Activated naive CD4-positive, alpha-beta T cell treated with anti-CD3 and anti-CD28 coated beads, Interleukin-2, amount 50 U/mL, for 72 hours (primary cell): ENCODE results near the gene LIPG. TPM values are rescaled to one million over a fixed set of nuclear protein-coding genes. Genes with fewer than 3 reads are reported as not detected.

Experiments used
- ATAC-seq, 2 donors: fragments of 150-1000 bp; cut with Tn5 transposase; 2 replicates each; pipeline ENCODE4 v1.10.0; 2021; ENCODE audit warnings: mild to moderate bottlenecking in 2 of 2, moderate library complexity in 2 of 2
- DNase-seq, 2 donors: peaks; one replicate each; pipeline ENCODE4 v3.0.0; 2021 to 2022; ENCODE audit warnings: low spot score in 2 of 2
- H3K27ac Mint-ChIP-seq, 2 donors: one replicate each; pipeline ENCODE4 v1.8.0; 2022; ENCODE audit warnings: mild to moderate bottlenecking in 2 of 2, mixed read lengths in 2 of 2
- H3K36me3 Mint-ChIP-seq, 2 donors: one replicate each; pipeline ENCODE4 v1.8.0; 2022; ENCODE audit warnings: mixed read lengths in 2 of 2
- H3K9me3 Mint-ChIP-seq, 2 donors: one replicate each; pipeline ENCODE4 v1.8.0; 2022; ENCODE audit warnings: mixed read lengths in 2 of 2
- total RNA-seq, 2 donors: library from RNA; stranded (reverse); gene quantifications; one replicate each; pipeline ENCODE4 v1.2.3, GENCODE V29; 2022

LIPG gene
- total RNA-seq, 2 donors from 2014 or later = 0.11 to 0.60 TPM

DNA sequence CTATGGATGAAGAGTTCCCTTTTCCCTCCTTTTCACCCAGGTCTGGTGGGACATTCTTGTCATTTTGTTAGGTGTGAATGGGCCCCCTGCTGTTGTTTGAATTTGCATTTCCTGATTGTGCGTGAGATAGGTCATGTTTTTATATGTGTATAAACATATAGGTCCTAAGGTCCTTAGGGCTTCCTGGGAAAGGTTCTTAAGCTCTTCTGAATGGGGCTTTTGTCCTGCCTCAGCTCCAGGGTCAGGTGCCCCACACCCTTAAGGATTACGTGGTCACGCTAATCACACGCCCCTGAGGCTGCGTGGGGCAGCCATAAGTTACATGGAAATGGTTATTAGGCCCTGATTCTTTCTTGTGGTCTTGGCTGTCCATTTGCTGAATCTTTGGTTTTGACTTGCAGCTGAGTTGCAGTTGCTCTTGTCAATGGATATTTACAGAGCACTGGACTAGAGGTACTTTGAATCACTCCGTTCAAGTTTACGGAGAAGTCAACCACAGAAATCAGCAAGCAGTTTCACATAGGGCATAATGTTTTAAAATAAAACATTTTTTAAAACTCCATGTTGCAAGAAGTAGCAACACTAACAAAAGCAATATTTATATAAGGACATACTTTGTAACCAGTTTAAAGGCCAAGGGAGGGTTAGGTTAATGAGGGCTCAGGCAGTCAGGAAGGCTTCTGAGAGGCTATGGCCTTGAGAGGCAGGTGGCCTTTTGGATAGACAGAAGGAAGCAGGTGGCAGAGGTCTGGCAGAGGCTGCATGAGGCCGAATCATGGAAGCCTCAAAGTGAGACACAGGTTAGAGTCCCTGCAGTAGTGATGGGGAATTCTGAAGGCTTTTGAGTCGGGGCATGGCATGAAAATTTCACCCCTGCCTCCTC, 24.2 kb downstream of the LIPG start:
- H3K27ac Mint-ChIP-seq = no peak overlapping the region
- H3K9me3 Mint-ChIP-seq = no peaks in the 10 kb centered on the region
- no peak for ATAC-seq

DNA sequence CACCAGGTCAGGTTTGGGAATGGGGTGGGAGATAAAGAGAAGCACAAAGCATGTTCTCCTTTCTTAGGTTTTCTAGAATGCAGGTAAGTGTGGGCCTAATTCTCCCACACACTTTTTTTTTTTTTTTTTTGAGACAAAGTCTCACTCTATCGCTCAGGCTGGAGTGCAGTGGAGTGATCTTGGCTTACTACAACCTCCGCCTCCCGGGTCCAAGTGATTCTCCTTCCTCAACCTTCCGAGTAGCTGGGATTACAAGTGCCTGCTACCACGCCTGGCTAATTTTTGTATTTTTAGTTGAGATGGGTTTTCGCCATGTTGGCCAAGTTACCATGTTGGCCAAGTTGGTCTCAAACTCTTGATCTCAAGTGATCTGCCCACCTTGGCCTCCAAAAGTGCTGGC, 26.3 kb downstream of the LIPG start:
- no peak for ATAC-seq
- H3K9me3 Mint-ChIP-seq = no peaks in the 10 kb centered on the region

More for the DNA sequence above, 24.2 kb downstream of the LIPG start:
- no peak for DNase-seq
- no peaks in the 10 kb centered on the region for H3K36me3 Mint-ChIP-seq

DNA sequence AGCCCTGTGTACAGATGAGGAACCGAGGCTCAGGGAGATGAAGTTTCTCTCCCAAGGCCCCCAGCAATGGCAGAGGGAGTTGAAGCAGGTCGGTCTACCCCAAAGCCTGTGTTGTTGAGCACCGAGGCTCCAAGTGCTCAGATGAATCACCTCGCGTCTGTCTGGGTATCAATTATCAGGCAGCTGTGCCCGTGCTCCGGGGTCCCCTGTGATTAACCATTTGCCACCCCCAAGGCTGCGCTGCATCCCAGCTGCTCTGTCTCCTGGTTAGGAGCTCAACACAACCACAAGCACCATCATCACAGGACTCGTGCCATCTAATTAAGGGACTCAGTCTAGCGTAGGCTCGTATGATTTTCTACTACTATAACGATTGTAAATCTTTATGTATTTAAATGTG, 27.1 kb downstream of the LIPG start:
- Mint-ChIP-seq H3K27ac (no peak overlapping the region), H3K36me3 (no peaks in the 10 kb centered on the region), H3K9me3 (no peaks in the 10 kb centered on the region)
- DNase-seq = no peak
- ATAC-seq = no peak

More for the DNA sequence above, 26.3 kb downstream of the LIPG start:
- Mint-ChIP-seq H3K36me3 (no peaks in the 10 kb centered on the region), H3K27ac (no peak overlapping the region)
- no peak for DNase-seq

DNA sequence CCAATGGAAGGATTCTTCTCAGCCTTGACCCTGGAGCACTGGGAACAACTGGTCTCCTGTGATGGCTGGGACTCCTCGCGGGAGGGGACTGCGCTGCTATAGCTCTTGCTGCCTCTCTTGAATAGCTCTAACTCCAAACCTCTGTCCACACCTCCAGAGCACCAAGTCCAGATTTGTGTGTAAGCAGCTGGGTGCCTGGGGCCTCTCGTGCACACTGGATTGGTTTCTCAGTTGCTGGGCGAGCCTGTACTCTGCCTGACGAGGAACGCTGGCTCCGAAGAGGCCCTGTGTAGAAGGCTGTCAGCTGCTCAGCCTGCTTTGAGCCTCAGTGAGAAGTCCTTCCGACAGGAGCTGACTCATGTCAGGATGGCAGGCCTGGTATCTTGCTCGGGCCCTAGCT, 28.8 kb downstream of the LIPG start:
- no peaks in the 10 kb centered on the region for H3K36me3 Mint-ChIP-seq
- no peaks in the 10 kb centered on the region for H3K9me3 Mint-ChIP-seq
- DNase-seq = no peak
- ATAC-seq = no peak
- H3K27ac Mint-ChIP-seq = no peak overlapping the region

DNA sequence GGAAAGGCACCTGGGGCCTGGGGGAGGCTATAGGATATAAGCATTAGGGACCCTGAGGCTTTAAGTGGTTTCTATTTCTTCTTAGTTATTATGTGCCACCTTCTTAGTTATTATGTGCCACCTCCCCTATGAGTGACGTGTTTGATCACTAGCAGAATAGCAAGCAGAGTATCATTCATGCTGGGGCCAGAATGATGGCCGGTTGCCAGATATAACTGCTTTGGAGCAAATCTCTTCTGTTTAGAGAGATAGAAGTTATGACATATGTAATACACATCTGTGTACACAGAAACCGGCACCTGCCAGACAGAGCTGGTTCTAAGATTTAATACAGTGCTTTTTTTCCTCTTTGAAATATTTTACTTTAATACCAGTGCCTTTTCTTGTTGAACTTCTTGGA, 29.4 kb downstream of the LIPG start:
- H3K9me3 Mint-ChIP-seq = no peaks in the 10 kb centered on the region
- DNase-seq (no peak), ATAC-seq (no peak)
- H3K36me3 Mint-ChIP-seq = no peaks in the 10 kb centered on the region
- H3K27ac Mint-ChIP-seq = no peak overlapping the region

DNA sequence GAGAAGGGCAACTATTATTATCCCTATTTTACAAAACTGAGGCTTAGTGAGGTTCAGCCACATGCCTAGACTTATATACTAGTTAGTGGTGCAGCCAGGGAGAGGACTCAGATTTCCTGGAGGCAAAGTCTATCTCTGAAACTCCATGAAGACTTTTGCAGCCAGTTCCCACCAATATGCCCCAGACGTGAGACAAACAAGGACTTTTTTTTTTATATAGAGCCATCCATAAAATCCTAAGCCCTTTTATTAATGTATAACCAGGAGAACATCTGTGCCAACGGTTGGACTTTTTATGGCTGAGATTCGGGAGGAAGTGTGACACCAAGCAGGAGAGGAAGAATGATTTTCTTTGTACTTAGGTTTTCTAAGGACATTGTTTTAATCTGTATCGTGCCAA, 29.9 kb downstream of the LIPG start:
- Mint-ChIP-seq H3K36me3 (no peaks in the 10 kb centered on the region), H3K9me3 (no peaks in the 10 kb centered on the region), H3K27ac (no peak overlapping the region)
- DNase-seq = no peak
- no peak for ATAC-seq

DNA sequence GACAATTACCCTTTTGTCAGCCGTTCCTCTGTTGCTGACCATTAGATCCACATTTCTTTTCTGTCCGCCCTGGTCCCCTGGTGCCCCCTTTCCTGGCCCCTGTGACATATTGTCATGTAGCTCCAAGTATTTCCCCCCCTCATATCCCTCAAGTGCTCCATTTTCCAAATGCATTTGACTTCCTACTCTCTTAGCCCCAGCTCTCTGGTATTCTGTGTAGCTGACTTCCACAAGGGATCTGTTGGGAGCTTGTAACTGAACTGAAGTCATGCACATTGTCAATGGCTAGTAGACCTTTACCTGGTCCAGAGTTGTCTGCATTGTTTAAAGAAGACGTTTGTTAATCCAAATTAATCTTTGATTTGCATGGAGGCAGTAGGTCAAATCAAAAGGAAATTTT, 34.8 kb downstream of the LIPG start:
- H3K36me3 Mint-ChIP-seq = no peaks in the 10 kb centered on the region
- H3K9me3 Mint-ChIP-seq = peaks cover 0 to 4% of the 10 kb centered on the region in 2 donors

DNA sequence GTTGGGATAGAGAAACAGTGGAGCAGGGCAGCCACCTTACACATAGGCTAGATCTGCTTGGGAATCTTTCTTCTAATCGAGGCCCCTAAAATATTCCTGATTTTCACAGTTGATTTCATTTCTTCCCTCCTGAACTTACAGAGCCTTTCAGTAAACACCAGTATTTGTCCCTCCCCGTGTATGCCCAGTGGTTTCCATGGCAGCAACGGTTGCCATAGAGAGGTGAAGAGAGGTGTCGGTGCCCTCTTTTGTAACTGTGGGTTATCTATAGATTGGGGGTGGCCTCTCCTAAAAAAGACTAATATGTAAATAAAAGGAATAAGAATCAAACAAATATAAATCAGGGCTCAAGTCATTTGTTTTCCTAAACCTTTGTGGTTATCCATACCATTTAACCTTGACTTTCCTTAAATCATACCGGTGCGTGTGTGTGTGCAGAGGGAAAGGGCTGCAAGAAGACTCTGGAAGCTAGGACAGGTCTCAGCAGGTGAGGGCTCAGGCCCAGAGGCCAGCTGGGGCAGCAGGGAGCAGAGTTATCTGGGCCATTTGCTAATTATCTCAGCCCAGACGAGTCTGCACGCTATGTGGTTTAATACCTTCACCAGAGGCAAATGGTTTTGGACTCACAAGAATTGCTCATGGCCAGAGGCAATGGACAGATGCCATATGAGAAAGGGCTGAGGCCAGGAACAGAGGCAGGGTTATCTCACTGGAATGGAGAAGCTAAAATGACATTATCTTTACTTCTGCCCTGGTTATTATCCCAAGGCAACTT, 35.5 kb downstream of the LIPG start:
- H3K9me3 Mint-ChIP-seq = peaks cover 0 to 4% of the 10 kb centered on the region in 2 donors
- DNase-seq = no peak
- no peaks in the 10 kb centered on the region for H3K36me3 Mint-ChIP-seq
- H3K27ac Mint-ChIP-seq = no peak overlapping the region
- ATAC-seq = no peak

More for the DNA sequence above, 34.8 kb downstream of the LIPG start:
- no peak for ATAC-seq
- no peak for DNase-seq
- peak overlapping the region in 1 of 2 donors; percentile 83 for H3K27ac Mint-ChIP-seq

DNA sequence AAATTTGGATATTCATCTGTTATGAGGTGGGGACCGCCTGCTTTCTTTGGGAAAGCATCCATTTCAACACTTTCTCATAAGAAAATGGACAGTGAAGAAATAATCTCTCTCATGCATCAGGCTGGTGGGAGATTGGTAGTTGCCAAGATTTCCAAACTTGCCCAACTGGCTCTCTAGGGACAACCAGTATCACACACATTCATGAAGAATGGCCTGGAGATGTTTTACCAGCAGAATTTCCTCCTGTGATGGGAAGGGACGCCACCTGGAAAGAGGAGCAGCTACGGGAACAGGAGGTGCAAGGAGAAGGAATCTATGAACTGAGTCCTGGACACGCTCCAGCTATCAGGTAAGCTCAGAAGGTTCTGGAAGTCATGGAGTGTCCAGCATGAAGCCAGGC, 39.4 kb downstream of the LIPG start:
- peaks cover 5 to 8% of the 10 kb centered on the region in 2 donors for H3K36me3 Mint-ChIP-seq
- DNase-seq = no peak
- no peak for ATAC-seq
- H3K9me3 Mint-ChIP-seq = peaks cover 0 to 4% of the 10 kb centered on the region in 2 donors
- H3K27ac Mint-ChIP-seq = no peak overlapping the region

DNA sequence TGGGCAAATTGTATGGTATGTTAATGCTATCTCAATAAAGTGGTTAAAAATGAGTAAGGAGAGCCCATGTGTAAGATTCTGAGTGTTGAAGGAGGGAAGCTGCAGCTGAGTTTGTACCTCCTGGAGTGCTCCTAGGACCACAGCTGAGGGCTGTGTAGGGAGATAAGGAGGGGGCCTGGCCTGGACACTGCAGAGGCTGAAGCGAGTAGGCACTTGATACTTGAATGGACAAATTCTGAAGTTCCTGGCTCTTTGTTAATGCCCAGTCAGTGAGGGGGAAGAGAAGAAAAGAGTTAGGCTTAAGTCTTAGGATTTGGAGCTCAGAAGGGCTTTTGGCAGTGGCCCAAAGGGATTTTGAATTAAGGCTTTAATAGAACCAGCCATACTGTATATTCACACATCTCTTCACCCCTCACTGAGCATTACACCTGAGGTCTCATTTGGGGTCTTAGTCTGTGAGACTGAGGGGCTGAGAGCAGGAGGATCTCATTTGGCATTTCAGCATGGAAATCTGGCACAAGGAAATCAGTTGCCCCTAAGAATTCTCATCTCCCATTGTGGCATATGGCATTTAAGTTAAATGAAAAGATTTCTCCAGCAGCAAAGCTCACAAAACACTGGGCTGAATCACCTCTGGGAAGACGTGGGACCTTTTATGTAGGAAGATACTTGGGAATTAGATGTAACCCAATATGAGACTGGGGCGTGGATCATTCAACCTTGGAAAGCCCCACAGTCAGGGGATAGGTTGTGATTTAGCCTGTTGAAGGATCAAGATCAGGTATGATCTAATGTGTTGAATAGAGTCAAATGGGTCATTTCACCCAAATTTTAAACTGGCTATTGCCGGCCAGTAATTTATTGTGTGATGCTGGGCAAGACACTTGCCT, 46.8 kb downstream of the LIPG start:
- H3K9me3 Mint-ChIP-seq = no peaks in the 10 kb centered on the region
- ATAC-seq = no peak
- no peak overlapping the region for H3K27ac Mint-ChIP-seq
- H3K36me3 Mint-ChIP-seq = peaks cover 5 to 8% of the 10 kb centered on the region in 2 donors
- DNase-seq = no peak

DNA sequence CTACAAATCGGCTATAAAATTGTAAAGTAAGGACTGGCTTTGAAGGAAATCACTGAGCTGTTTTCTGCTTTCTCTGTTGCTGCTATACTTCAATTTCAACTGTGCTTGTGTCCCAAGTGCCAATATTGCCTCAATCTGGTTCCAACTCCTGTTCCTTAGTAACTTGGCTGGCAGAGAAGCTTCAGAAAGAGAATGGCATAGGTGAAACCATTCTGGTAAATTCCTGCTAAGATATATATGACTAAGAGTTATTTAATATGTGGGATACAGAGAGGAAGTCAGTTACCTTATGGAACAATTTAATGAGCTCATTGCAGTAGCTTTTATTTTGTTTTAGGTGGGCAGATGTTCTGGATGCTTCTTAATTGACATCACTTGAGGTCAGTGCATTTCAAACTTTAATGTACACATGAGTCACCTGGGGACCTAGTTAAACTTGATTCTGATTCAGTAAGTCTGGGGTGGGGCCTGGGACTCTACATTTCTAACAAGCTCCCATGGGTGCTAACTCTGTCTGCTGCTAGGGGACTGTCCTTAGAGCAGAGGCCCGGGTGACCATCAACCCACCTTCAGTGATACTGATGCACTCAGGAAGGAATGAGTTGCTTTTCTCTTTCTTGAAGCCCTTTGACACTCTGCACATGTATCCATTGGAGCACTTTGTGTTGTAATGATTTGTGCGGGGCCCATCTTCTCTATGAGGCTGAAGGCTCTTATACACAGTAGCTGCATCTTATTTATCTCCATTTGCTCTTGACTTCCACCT, 47.6 kb downstream of the LIPG start:
- Mint-ChIP-seq H3K36me3 (peaks cover 4 to 8% of the 10 kb centered on the region in 2 donors), H3K9me3 (no peaks in the 10 kb centered on the region), H3K27ac (no peak overlapping the region)
- DNase-seq (no peak), ATAC-seq (no peak)

DNA sequence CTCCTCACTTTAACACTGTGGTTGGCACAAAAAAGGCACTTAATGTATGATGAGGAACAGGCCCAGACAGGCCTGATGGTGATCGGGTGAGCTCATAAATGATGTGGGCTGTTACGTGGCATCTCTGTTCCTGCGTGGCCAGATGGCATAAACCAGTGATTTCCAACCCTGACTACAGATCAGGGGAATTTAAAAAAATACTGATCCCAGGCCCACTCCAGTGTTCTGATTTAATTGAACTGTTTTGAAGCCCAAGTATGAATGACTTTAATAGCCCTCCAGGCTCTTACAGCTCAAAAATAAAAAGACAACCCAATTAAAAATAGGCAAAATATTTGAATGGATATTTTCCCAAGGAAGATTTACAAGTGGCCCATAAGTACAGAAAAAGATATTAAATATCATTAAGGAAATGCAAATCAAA, 48.2 kb downstream of the LIPG start:
- Mint-ChIP-seq H3K36me3 (peaks cover 0 to 8% of the 10 kb centered on the region in 2 donors), H3K9me3 (no peaks in the 10 kb centered on the region), H3K27ac (no peak overlapping the region)
- no peak for DNase-seq
- no peak for ATAC-seq

DNA sequence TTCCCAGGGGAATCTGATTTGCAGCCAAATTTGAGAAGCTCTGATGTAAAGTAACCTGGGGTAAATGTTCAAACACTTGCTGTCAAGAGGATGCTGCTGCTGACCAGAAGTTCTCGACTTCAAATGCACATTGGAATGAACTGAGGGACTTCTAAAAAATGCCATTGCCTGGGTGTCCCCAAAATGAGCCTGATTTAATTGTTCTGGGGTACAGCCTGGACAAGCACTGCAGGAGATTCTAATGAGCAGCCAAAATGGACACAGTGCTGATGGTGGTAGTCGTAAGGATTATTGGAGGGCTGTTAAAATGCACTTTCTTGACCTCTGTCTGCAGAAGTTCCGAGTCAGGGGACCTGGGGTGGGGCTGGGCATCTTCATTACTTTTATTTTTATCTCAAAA, 49.5 kb downstream of the LIPG start:
- H3K36me3 Mint-ChIP-seq = no peaks in the 10 kb centered on the region
- ATAC-seq (no peak), DNase-seq (no peak)
- no peak overlapping the region for H3K27ac Mint-ChIP-seq
- H3K9me3 Mint-ChIP-seq = no peaks in the 10 kb centered on the region

DNA sequence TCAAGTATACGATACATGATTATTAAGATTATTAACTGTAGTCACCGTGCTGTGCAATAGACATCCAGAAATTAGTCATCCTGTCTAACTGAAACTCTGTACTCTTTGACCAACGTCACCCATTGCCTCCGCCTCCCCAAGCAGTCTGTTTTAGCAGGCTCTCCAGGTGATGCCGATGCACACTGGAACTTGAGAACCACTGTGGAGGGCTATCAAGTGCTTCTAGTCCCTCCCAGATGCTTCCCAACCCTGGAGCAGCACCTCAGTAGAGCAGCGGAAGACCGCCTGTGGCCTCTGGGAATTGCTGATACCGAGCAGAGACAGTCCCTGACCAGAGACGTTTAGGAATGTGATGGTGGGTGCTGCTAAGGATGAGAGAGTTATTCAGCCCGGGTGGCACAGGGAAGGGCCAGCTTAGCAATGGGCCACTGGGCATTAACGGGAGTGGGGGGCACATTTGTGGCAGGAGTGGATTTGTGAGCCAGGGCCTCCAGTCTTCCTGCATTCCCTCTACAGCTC, 50.7 kb downstream of the LIPG start:
- Mint-ChIP-seq H3K9me3 (no peaks in the 10 kb centered on the region), H3K27ac (no peak overlapping the region), H3K36me3 (no peaks in the 10 kb centered on the region)
- ATAC-seq = no peak
- DNase-seq = no peak

DNA sequence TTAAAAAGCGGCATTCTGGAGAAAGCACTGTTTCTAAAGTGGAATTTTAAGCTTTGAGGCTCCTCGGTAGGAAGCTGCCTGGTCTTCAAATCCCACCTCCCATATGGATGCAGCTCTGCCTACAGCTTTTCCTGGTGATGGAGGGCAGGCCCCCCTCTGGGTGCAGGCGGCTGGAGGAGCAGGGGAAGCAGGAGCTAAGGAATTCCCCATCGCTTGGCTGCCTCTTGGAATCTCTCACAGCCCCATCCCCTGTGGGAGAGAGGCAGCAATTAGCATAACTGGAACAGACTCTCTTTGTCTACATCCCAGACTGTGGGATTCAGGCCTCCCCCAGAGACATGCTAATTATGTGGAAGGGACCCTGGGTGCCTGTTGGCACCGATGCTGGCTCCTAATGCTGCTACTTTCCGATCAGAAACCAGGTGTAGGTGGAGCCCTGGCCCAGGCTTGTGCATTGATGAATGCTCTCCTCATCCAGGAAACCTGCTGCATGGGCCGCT, 51.3 kb downstream of the LIPG start:
- ATAC-seq (no peak), DNase-seq (no peak)
- Mint-ChIP-seq H3K36me3 (no peaks in the 10 kb centered on the region), H3K9me3 (no peaks in the 10 kb centered on the region), H3K27ac (no peak overlapping the region)
